Smooth muscle cell (in vitro differentiated cells): Measurements from ENCODE around the gene DLG2. TPM values are rescaled to one million over a fixed set of nuclear protein-coding genes. Genes with fewer than 3 reads are reported as not detected.
"Not testable (repeated sequence)": the region's sequence is repeated elsewhere in the genome, so short reads cannot be mapped to it uniquely, and the experiment has no call there.

ENCODE experiments used
- DNase-seq: peaks from one replicate; lab custom pipeline; 2025; ENCODE audit not compliant: unreplicated experiment; lab: John Stamatoyannopoulos, UW
- H2AFZ ChIP-seq: fragments of 200-600 bp; sonication (generic); 2 replicates; pipeline ENCODE4 v1.6.0; 2016; ENCODE audit warnings: antibody characterized with exemption, low read depth, mild to moderate bottlenecking
- H3F3A ChIP-seq: fragments of 200-600 bp; sonication (generic); 2 replicates; pipeline ENCODE4 v1.6.0; 2017; ENCODE audit warnings: antibody characterized with exemption, low read depth
- H3K27ac ChIP-seq: fragments of 200-600 bp; sonication (generic); 2 replicates; pipeline ENCODE4 v1.5.1; 2016; ENCODE audit warnings: low read depth, mild to moderate bottlenecking
- H3K27me3 ChIP-seq: fragments of 200-600 bp; sonication (generic); 2 replicates; pipeline ENCODE4 v1.6.1; 2016; ENCODE audit warnings: low read depth, mild to moderate bottlenecking
- H3K36me3 ChIP-seq: fragments of 200-600 bp; sonication (generic); 2 replicates; pipeline ENCODE4 v1.5.1; 2016; ENCODE audit warnings: low read depth
- H3K4me1 ChIP-seq: fragments of 200-600 bp; sonication (generic); 2 replicates; pipeline ENCODE4 v1.5.1; 2016; ENCODE audit warnings: low read depth
- H3K4me2 ChIP-seq: fragments of 200-600 bp; sonication (generic); 2 replicates; pipeline ENCODE4 v1.6.0; 2016; ENCODE audit warnings: mild to moderate bottlenecking
- H3K4me3 ChIP-seq: fragments of 200-600 bp; sonication (generic); 2 replicates; pipeline ENCODE4 v1.5.1; 2016; ENCODE audit warnings: mild to moderate bottlenecking
- H3K79me2 ChIP-seq: fragments of 200-600 bp; sonication (generic); 2 replicates; pipeline ENCODE4 v1.6.0; 2016; ENCODE audit warnings: low read depth, mild to moderate bottlenecking
- H3K9ac ChIP-seq: fragments of 200-600 bp; sonication (generic); 2 replicates; pipeline ENCODE4 v1.6.0; 2016; ENCODE audit warnings: low read depth
- H3K9me3 ChIP-seq: fragments of 200-600 bp; sonication (generic); replicated peaks from 2 replicates; pipeline ENCODE4 v1.5.1; 2016; ENCODE audit warnings: low read depth
- H4K20me1 ChIP-seq: fragments of 200-600 bp; sonication (generic); 2 replicates; pipeline ENCODE4 v1.6.0; 2016; ENCODE audit warnings: low read depth
- WGBS: methylation state at CpG from one replicate; pipeline ENCODE4 v1.1.7; 2016; ENCODE audit warnings: low lambda C conversion rate; 5-methylcytosine and 5-hydroxymethylcytosine counted together
- polyA plus RNA-seq: library from polyadenylated mRNA; unstranded; fragments of >200 nt; fragmentation: Nextera tagmentation; extraction: Ambion mirVana; gene quantifications from 2 replicates; pipeline ENCODE4 v1.2.1, GENCODE V29; 2016
- total RNA-seq: library from RNA; depleted of rRNA; stranded (reverse); fragments of >200 nt; gene quantifications from 2 replicates; pipeline ENCODE4 v1.2.3, GENCODE V29; 2014
- TF ChIP-seq, protein P1 (sequence below): fragments of 200-600 bp; sonication (generic); IDR thresholded peaks from 2 replicates; pipeline ENCODE4 v1.5.1; 2017; ENCODE audit warnings: borderline replicate concordance, mild to moderate bottlenecking, antibody characterized with exemption; ENCODE audit not compliant: insufficient read depth, poor library complexity, severe bottlenecking

The DLG2 gene
- total RNA-seq: 1.1 and 5.8 TPM in 2 replicates
- polyA plus RNA-seq: 0.74 and 2.0 TPM in 2 replicates

DNA sequence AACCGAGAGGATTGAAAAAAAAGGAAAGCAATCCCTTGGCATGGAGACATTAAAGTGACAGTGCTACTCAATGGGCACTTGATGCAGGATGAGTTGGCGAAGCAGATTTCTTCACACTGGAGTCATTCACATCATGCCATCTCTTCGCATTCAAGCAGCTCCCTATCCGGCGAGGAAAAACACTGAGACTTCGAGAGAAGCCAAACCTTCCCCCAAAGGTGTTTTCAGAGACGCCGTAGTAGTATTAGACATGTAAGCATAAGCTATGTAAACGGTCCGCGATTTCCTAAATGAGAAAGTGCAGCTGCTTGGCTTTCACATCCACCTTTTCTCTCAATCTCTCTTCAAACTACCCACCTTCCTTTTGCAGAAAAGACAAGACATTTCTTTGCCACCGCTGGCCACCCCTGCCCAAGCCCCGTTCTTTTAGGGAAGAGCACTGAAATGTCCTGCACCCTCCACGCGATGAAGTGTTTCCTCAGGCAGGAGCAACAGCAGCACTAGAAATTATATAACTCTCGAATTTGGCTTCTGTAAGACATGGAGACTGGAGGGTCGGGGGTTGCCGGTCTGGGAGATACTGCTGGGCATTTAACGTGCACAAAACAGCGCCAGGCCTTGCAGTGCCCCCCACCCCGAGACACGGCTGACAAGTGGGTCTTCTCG, at the start of gene DLG2:
Gene DLG2, minus strand, starts transcription at position 13 of the 666 bp plus-strand sequence.
- H3K9me3 ChIP-seq: no peaks in the 10 kb centered on the region
- peak within 1 kb of the TSS; percentile 93 for H2AFZ ChIP-seq
- H3K79me2 ChIP-seq: peaks cover 36% of the 10 kb centered on the region
- no peaks in the 10 kb centered on the region for H3K36me3 ChIP-seq
- WGBS: 3% methylated on average over 23 of the region's 23 CpGs
- TF ChIP-seq, protein P1, sequence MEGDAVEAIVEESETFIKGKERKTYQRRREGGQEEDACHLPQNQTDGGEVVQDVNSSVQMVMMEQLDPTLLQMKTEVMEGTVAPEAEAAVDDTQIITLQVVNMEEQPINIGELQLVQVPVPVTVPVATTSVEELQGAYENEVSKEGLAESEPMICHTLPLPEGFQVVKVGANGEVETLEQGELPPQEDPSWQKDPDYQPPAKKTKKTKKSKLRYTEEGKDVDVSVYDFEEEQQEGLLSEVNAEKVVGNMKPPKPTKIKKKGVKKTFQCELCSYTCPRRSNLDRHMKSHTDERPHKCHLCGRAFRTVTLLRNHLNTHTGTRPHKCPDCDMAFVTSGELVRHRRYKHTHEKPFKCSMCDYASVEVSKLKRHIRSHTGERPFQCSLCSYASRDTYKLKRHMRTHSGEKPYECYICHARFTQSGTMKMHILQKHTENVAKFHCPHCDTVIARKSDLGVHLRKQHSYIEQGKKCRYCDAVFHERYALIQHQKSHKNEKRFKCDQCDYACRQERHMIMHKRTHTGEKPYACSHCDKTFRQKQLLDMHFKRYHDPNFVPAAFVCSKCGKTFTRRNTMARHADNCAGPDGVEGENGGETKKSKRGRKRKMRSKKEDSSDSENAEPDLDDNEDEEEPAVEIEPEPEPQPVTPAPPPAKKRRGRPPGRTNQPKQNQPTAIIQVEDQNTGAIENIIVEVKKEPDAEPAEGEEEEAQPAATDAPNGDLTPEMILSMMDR: no peak
- DNase-seq: no peak
- peaks cover 22% of the 10 kb centered on the region for H3K4me1 ChIP-seq
- H3K27ac ChIP-seq: peak within 1 kb of the TSS; percentile 71
- H3K4me3 ChIP-seq: peak within 1 kb of the TSS; percentile 63
- H3K27me3 ChIP-seq: no peaks in the 10 kb centered on the region
- no peaks in the 10 kb centered on the region for H3F3A ChIP-seq
- H3K4me2 ChIP-seq: peak within 1 kb of the TSS; percentile 98
- no peaks in the 10 kb centered on the region for H4K20me1 ChIP-seq
- H3K9ac ChIP-seq: peak within 1 kb of the TSS; percentile 69

DNA sequence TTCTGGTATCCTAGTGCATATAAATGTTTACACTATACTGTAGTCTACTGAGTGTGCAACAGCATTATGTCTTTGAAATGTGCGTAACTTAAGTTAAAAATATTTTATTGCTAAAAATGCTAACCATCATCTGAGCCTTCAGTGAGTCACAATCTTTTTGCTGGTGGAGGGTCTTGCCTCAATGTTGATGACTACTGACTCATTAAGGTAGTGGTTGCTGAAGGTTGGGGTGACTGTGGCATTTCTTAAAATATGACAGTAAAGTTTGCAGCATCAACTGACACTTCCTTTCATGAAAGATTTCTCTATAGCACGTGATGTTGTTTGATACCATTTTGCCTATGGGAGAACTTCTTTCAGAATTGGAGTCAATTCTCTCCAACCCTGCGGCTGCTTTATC, 46.2 kb upstream of the DLG2 start:
- no peaks in the 10 kb centered on the region for H3K27me3 ChIP-seq
- no peaks in the 10 kb centered on the region for H3K9me3 ChIP-seq
- no peak overlapping the region for H2AFZ ChIP-seq
- no peaks in the 10 kb centered on the region for H3K36me3 ChIP-seq
- WGBS: 94% methylated on average over 3 of the region's 3 CpGs
- H3F3A ChIP-seq: no peaks in the 10 kb centered on the region
- no peak for DNase-seq
- H3K4me1 ChIP-seq: no peaks in the 10 kb centered on the region
- TF ChIP-seq, protein P1: no peak
- H3K79me2 ChIP-seq: no peaks in the 10 kb centered on the region
- no peak overlapping the region for H3K4me3 ChIP-seq
- H3K4me2 ChIP-seq: no peak overlapping the region
- no peaks in the 10 kb centered on the region for H4K20me1 ChIP-seq
- H3K9ac ChIP-seq: no peak overlapping the region
- H3K27ac ChIP-seq: no peak overlapping the region

DNA sequence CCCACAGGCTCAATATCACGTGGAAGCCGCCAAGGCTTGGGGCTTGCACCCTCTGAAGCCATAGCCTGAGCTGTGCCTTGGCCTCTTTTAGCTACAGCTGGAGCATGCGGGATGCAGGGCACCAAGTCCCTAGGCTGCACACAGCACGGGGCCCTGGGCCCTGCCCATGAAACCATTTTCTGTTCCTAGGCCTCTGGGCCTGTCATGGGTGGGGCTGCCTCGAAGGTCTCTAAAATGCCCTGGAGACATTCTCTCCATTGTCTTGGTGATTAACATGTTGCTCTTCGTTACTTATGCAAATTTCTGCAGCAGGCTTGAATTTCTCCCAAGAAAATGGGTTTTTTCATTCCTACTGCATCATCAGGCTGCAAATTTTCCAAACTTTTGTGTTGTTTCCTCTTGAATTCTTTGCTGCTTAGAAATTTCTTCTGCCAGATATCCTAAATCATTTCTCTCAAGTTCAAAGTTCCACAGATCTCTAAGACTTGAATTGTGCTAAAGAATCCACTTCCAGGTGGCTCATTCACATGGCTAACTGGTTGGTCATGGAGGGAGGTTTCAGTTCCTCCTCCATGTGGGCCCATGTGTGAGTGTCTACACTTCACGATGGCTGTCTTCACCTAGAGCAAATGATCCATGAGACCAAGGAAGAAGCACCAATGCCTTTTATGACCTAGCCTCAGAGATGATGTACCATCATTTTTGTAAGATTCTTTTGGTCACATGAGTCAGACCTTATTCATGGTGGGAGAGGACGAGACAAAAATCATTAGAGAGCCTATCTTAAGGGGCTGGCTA, 45.2 kb upstream of the DLG2 start:
- H3K9ac ChIP-seq: no peak overlapping the region
- H3K4me2 ChIP-seq: no peak overlapping the region
- H2AFZ ChIP-seq: no peak overlapping the region
- no peak overlapping the region for H3K4me3 ChIP-seq
- no peak overlapping the region for H3K27ac ChIP-seq
- H3K27me3 ChIP-seq: no peaks in the 10 kb centered on the region
- no peaks in the 10 kb centered on the region for H3K4me1 ChIP-seq
- no peaks in the 10 kb centered on the region for H3F3A ChIP-seq
- no peaks in the 10 kb centered on the region for H3K36me3 ChIP-seq
- no peaks in the 10 kb centered on the region for H3K9me3 ChIP-seq
- TF ChIP-seq, protein P1: no peak
- 82% methylated on average over 8 of the region's 8 CpGs for WGBS
- H3K79me2 ChIP-seq: no peaks in the 10 kb centered on the region
- H4K20me1 ChIP-seq: no peaks in the 10 kb centered on the region
- DNase-seq: no peak

DNA sequence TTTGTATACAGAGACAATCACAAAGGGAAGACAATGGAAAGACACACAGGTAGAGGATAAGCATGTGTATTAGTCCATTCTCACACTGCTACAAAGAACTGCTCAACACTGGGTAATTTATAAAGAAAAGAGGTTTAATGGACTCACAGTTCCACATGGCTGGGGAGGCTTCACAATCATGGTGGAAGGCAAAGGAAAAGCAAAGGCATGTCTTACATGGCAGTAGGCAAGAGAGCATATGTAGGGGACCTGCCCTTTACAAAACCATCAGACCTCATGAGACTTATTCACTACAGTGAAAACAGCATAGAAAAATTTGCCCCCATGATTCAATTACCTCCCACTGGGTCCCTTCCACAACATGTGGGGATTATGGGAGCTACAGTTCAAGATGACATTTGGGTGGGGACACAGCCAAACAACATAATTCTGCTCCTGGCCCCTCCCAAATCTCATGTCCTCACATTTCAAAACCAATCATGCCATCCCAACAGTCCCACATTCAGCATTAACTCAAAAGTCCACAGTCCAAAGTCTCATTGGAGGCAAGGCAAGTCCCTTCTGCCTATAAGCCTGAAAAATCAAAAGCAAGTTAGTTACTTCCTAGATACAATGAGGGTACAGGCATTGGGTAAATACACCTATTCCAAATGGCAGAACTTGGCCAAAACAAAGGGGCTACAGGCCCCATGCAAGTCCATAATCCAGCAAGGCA, 44.0 kb upstream of the DLG2 start:
- H3K79me2 ChIP-seq, H3K4me1 ChIP-seq, H3K27ac ChIP-seq, H3F3A ChIP-seq, H3K36me3 ChIP-seq, H3K9ac ChIP-seq, H4K20me1 ChIP-seq, DNase-seq, H2AFZ ChIP-seq, H3K27me3 ChIP-seq, H3K9me3 ChIP-seq, H3K4me3 ChIP-seq, H3K4me2 ChIP-seq: not testable (repeated sequence)
